Renal cortical epithelial cell (primary cell): Measurements from ENCODE around the gene FAM209A. TPM values are rescaled to one million over a fixed set of nuclear protein-coding genes. Genes with fewer than 3 reads are reported as not detected.
A peak's percentile ranks its signal among the peaks of the same experiment; 100 is the strongest.
"Not testable (repeated sequence)": the region's sequence is repeated elsewhere in the genome, so short reads cannot be mapped to it uniquely, and the experiment has no call there.

Experiments used
- DNase-seq: peaks from one replicate; pipeline ENCODE4 v3.0.0-alpha.2; 2011; ENCODE audit warnings: low read depth
- total RNA-seq: library from RNA; depleted of rRNA; stranded (reverse); fragments of >200 nt; gene quantifications from 2 replicates; pipeline ENCODE4 v1.2.3, GENCODE V29; 2014

The FAM209A gene
- total RNA-seq, 1 donor from 2014 or later = not detected

GRCh38 chr20:56540415-56540814 lies 15.9 kb downstream of the FAM209A start:
- DNase-seq = no peak

- DNase-seq = no peak
Observed at GRCh38 chr20:56542489-56543030, 18.0 kb downstream of the FAM209A start.

- DNase-seq = no peak
Observed at GRCh38 chr20:56551571-56551970, 27.0 kb downstream of the FAM209A start.

GRCh38 chr20:56552911-56553629 lies 28.5 kb downstream of the FAM209A start:
- DNase-seq = no peak

- DNase-seq = peak; percentile 98
Observed at GRCh38 chr20:56554869-56555268, 30.3 kb downstream of the FAM209A start.

GRCh38 chr20:56558968-56559367 lies 34.4 kb downstream of the FAM209A start:
- no peak for DNase-seq

- DNase-seq = not testable (repeated sequence)
Observed at GRCh38 chr20:56564526-56564925, 40.0 kb downstream of the FAM209A start.

GRCh38 chr20:56565511-56565910 lies 41.0 kb downstream of the FAM209A start:
- no peak for DNase-seq

GRCh38 chr20:56566621-56567020 lies 42.1 kb downstream of the FAM209A start:
- DNase-seq = no peak

GRCh38 chr20:56570832-56571231 lies 46.3 kb downstream of the FAM209A start:
- DNase-seq = no peak

- no peak for DNase-seq
Observed at GRCh38 chr20:56572172-56572571, 47.6 kb downstream of the FAM209A start.

- no peak for DNase-seq
Observed at GRCh38 chr20:56573986-56574385, 49.4 kb downstream of the FAM209A start.

- no peak for DNase-seq
Observed at GRCh38 chr20:56574531-56575142, 50.1 kb downstream of the FAM209A start.

GRCh38 chr20:56575157-56575556 lies 50.6 kb downstream of the FAM209A start:
- no peak for DNase-seq

Other genes starting within 250 kb of the FAM209A start
- gene FAM210B, start 165.8 kb upstream of the FAM209A start, total RNA-seq = 26.4 and 46.5 TPM in 2 replicates
- gene AURKA, start 132.5 kb upstream of the FAM209A start, total RNA-seq = 9.1 and 48.3 TPM in 2 replicates
- gene CSTF1, start 132.1 kb upstream of the FAM209A start, total RNA-seq = 26.0 and 63.3 TPM in 2 replicates
- gene CASS4, start 112.5 kb upstream of the FAM209A start, total RNA-seq = 0.20 TPM in 1 of 2 replicates, not detected in the other
- gene RTF2, start 56.1 kb upstream of the FAM209A start, total RNA-seq = 82.3 and 95.0 TPM in 2 replicates
- not detected in 2 replicates for gene FAM209B, start 8.5 kb downstream of the FAM209A start, total RNA-seq
- gene TFAP2C, start 104.6 kb downstream of the FAM209A start, total RNA-seq = 0.35 TPM in 1 of 2 replicates, not detected in the other